ENCODE data around the gene CCDC149. TPM values are rescaled to one million over a fixed set of nuclear protein-coding genes. Genes with fewer than 3 reads are reported as not detected.

The CCDC149 gene
- total RNA-seq, 4 donors from 2014 or later: 2.8 to 10.0 (median 4.8) TPM

DNA sequence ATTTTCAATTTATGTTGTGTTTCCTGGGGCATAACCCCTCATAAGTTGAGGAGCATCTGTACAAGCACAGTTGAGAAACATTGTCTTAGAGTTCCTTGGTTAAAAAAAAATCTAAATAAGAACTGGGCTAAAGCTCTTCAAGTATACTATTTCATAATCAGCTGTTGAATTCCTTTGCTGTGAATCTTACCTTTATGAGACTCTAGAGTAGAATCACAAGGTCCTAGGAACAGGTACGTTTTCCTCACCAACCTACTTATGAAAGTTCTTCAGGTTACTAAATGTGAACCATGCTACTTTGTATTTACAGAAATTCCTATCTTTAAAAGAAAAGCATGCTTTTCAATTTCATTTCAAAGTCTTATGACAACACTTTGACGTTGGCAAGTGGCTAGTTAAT, 138.4 kb downstream of the CCDC149 start:
- H3K36me3 ChIP-seq: no peaks in the 10 kb centered on the region
- no peaks in the 10 kb centered on the region for H3K9me3 ChIP-seq
- H3K4me3 ChIP-seq: no peak overlapping the region
- TF ChIP-seq POLR2A (IDR thresholded peaks at IDR 0.05): no peak
- TF ChIP-seq CTCF (IDR thresholded peaks at IDR 0.05 in 4 of 5, conservative IDR thresholded peaks at IDR 0.05 in 1 of 5): no peak
- ATAC-seq: peak; percentile 56 to 69
- no peaks in the 10 kb centered on the region for H3K4me1 ChIP-seq
- H3K27ac ChIP-seq: no peak overlapping the region
- in situ Hi-C loops (cut with MboI; ENCODE audit: low sequenced_read_pairs in 4 of 4) (no loop called here), intact Hi-C loops (cut with DNase I; ENCODE audit: low total_unique reads) (no loop called here)
- no peak for DNase-seq
- no peaks in the 10 kb centered on the region for H3K27me3 ChIP-seq

DNA sequence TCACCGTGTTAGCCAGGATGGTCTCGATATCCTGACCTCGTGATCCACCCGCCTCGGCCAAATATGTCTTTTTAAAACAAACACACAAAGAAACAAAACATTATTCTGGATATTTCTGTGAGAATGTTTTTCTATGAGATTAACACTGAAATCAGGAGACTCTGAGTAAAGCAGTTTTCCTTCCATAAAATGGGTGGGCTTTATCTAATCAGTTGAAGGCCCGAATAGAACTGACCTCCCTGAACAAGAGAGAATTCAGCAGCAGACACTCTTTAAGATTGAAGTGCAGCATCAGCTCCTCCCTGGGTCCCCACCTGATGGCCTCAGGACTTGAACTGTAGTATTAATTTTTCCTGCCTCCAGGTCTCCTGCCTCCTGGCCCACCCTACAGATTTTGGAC, 139.9 kb downstream of the CCDC149 start:
- DNase-seq (no peak), ATAC-seq (no peak)
- Histone ChIP-seq H3K27me3 (no peaks in the 10 kb centered on the region), H3K27ac (peak overlapping the region in 1 of 4 donors; percentile 5), H3K9me3 (no peaks in the 10 kb centered on the region), H3K4me1 (no peaks in the 10 kb centered on the region), H3K4me3 (no peak overlapping the region), H3K36me3 (no peaks in the 10 kb centered on the region)
- in situ Hi-C loops (cut with MboI; ENCODE audit: low sequenced_read_pairs in 4 of 4): no loop called here
- TF ChIP-seq CTCF (IDR thresholded peaks at IDR 0.05 in 4 of 5, conservative IDR thresholded peaks at IDR 0.05 in 1 of 5) (no peak), POLR2A (IDR thresholded peaks at IDR 0.05) (no peak)
- intact Hi-C loops (cut with DNase I; ENCODE audit: low total_unique reads): no loop called here

DNA sequence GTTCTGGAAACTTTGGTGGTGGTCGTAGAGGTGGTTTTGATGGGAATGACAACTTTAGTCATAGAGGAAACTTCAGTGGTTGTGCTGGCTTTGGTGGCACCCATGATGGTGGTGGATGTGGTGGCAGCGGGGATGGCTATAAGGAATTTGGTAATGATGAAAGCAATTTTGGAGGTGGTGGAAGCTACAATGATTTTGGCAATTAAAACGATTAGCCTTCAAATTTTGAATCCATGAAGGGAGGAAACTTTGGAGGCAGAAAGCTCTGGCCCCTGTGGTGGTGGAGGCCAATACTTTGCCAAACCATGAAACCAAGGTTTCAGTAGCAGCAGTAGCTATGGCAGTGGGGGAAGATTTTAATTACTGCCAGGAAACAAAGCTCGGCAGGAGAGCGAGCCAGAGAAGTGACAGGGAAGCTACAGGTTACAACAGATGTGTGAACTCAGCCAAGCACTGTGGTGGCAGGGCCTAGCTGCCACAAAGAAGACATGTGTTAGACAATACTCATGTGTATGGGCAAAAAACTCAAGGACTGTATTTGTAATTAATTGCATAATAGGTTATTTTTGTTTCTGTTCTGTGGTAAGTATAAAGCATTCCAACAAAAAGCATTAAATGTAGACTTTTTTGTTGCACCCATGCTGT, 140.7 kb downstream of the CCDC149 start:
- Histone ChIP-seq H3K27ac (peak overlapping the region in 2 of 4 donors; percentile 5 to 15), H3K27me3 (no peaks in the 10 kb centered on the region), H3K36me3 (no peaks in the 10 kb centered on the region), H3K9me3 (no peaks in the 10 kb centered on the region), H3K4me3 (no peak overlapping the region), H3K4me1 (no peaks in the 10 kb centered on the region)
- ATAC-seq: peak in 1 of 2 donors; percentile 55
- intact Hi-C loops (cut with DNase I; ENCODE audit: low total_unique reads): no loop called here
- TF ChIP-seq POLR2A (IDR thresholded peaks at IDR 0.05) (no peak), CTCF (IDR thresholded peaks at IDR 0.05 in 4 of 5, conservative IDR thresholded peaks at IDR 0.05 in 1 of 5) (no peak)
- in situ Hi-C loops (cut with MboI; ENCODE audit: low sequenced_read_pairs in 4 of 4): no loop called here
- peak; percentile 9 to 57 for DNase-seq

GRCh38 chr4:24771241-24771640, 141.6 kb downstream of the CCDC149 start:
- TF ChIP-seq POLR2A (IDR thresholded peaks at IDR 0.05) (no peak), CTCF (IDR thresholded peaks at IDR 0.05 in 4 of 5, conservative IDR thresholded peaks at IDR 0.05 in 1 of 5) (no peak)
- no peaks in the 10 kb centered on the region for H3K9me3 ChIP-seq
- H3K36me3 ChIP-seq: no peaks in the 10 kb centered on the region
- in situ Hi-C loops (cut with MboI; ENCODE audit: low sequenced_read_pairs in 4 of 4): no loop called here
- DNase-seq: no peak
- intact Hi-C loops (cut with DNase I; ENCODE audit: low total_unique reads): no loop called here
- no peak overlapping the region for H3K4me3 ChIP-seq
- H3K4me1 ChIP-seq: no peaks in the 10 kb centered on the region
- no peak overlapping the region for H3K27ac ChIP-seq
- no peaks in the 10 kb centered on the region for H3K27me3 ChIP-seq
- no peak for ATAC-seq

- intact Hi-C loops (cut with DNase I; ENCODE audit: low total_unique reads): no loop called here
- Histone ChIP-seq H3K9me3 (no peaks in the 10 kb centered on the region), H3K4me1 (no peaks in the 10 kb centered on the region), H3K4me3 (no peak overlapping the region), H3K27ac (no peak overlapping the region), H3K27me3 (no peaks in the 10 kb centered on the region), H3K36me3 (no peaks in the 10 kb centered on the region)
- in situ Hi-C loops (cut with MboI; ENCODE audit: low sequenced_read_pairs in 4 of 4): no loop called here
- TF ChIP-seq POLR2A (IDR thresholded peaks at IDR 0.05) (no peak), CTCF (IDR thresholded peaks at IDR 0.05 in 4 of 5, conservative IDR thresholded peaks at IDR 0.05 in 1 of 5) (no peak)
- no peak for DNase-seq
- no peak for ATAC-seq
Measured at GRCh38 chr4:24770667-24771066, 142.2 kb downstream of the CCDC149 start.
